H1 (cell line): Measurements from ENCODE around the gene SNCAIP. TPM values are rescaled to one million over a fixed set of nuclear protein-coding genes. Genes with fewer than 3 reads are reported as not detected.

Experiments used
- ASH2L ChIP-seq: fragments of 200-600, 300-600 bp; sonication (generic); IDR thresholded peaks from one replicate; pipeline ENCODE4 v1.7.1; 2017; ENCODE audit warnings: low read length
- EZH2 ChIP-seq: fragments of 200-600 bp; sonication (generic); IDR thresholded peaks from 2 replicates; pipeline ENCODE4 v1.7.1; 2012; ENCODE audit warnings: low read depth, mild to moderate bottlenecking, moderate library complexity, low read length, inconsistent platforms; ENCODE audit not compliant: severe bottlenecking
- HDAC6 ChIP-seq: IDR thresholded peaks from one replicate; pipeline ENCODE4 v1.7.1; 2012; ENCODE audit warnings: low read depth, mild to moderate bottlenecking, inconsistent platforms, low read length, moderate library complexity
- PHF8 ChIP-seq: fragments of 200-600 bp; sonication (generic); conservative IDR thresholded peaks from 2 replicates; pipeline ENCODE4 v1.7.1; 2012; ENCODE audit warnings: low read depth, mild to moderate bottlenecking, inconsistent platforms, low read length, moderate library complexity
- SAP30 ChIP-seq: fragments of 300-600 bp; sonication (generic); IDR thresholded peaks from 2 replicates; pipeline ENCODE4 v1.7.1; 2012; ENCODE audit warnings: low read length, moderate library complexity, mild to moderate bottlenecking, inconsistent platforms; ENCODE audit not compliant: insufficient read depth, insufficient replicate concordance
- polyA plus RNA-seq, 7 experiments: library from polyadenylated mRNA; depleted of rRNA in 3 of 7; stranded (reverse) in 5 of 7; unstranded in 2 of 7; fragments of >200 nt in 5 of 7; fragments of 200-250 nt in 2 of 7; gene quantifications; 1 replicate in 5 of 7; 2 replicates in 1 of 7; 4 replicates in 1 of 7; pipeline versions ENCODE4 v1.2.1 to v1.2.3, GENCODE V29; 2011 to 2013; ENCODE audit warnings: missing spikeins in 2 of 7, mixed read lengths in 2 of 7
- total RNA-seq: library from RNA; stranded (reverse); fragmentation: NEBNext Ultra II Directional; extraction: Animal tissue kit (Norgen Biotek cat#: 25700); gene quantifications from 2 replicates; pipeline ENCODE4 v1.2.1, GENCODE V29; 2021

SNCAIP gene
- total and polyA plus RNA-seq, 2 of the 8 experiments (the other 6 are each of a cell fraction or from before 2014, with no cell fraction given) = 3.9 to 9.0 TPM

DNA sequence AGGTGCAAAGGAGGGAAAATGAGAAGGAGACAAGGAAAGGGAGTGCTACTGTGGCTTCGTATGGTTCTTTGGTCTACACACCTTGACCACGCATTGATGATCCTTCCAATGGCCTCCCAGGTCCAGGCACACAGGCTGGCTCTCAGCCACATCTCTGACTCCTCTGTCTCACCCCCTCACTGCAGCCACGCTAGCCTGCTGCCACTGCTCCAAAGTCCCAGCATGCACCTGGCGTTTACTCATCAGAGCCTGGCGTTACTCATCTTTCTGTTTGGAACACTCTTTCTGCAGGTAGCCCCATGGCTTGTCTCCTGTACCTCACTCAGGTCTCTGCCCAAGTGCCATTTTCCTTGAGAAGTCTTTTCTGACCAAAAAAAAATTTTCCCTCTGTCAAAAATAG lies 195.5 kb downstream of the SNCAIP start (continued):
- TF ChIP-seq PHF8 (no peak), SAP30 (no peak), EZH2 (no peak), ASH2L (no peak), HDAC6 (no peak)
